LNCAP (cell line): Measurements from ENCODE around the gene STK10.

Experiments used
- CTCF ChIP-seq: fragments of 450-650 bp; IDR thresholded peaks from 2 replicates; pipeline ENCODE4 v1.5.1; 2017; ENCODE audit warnings: mild to moderate bottlenecking

STK10 gene

GRCh38 chr5:172002840-172003512 is 185.0 kb downstream of the STK10 start:
- no peak for TF ChIP-seq CTCF

- peak; percentile 48 for TF ChIP-seq CTCF
Measured at GRCh38 chr5:172002310-172002709, 185.7 kb downstream of the STK10 start.

GRCh38 chr5:171999877-172000276 is 188.1 kb downstream of the STK10 start:
- TF ChIP-seq CTCF, result no peak

- TF ChIP-seq CTCF, result no peak
Measured at GRCh38 chr5:171999100-171999499, 188.9 kb downstream of the STK10 start.

- TF ChIP-seq CTCF, result no peak
Measured at GRCh38 chr5:171997011-171997410, 191.0 kb downstream of the STK10 start.

GRCh38 chr5:171992813-171993212 is 195.2 kb downstream of the STK10 start:
- TF ChIP-seq CTCF, result no peak

GRCh38 chr5:171992305-171992704 is 195.7 kb downstream of the STK10 start:
- no peak for TF ChIP-seq CTCF
